HG03175 (cell line): ENCODE data around the gene ORAI2.

Experiments used
- ATAC-seq: cut with Tn5 transposase; IDR thresholded peaks from one replicate; pipeline ENCODE4 v1.9.1; 2021; ENCODE audit warnings: mild to moderate bottlenecking, moderate library complexity; ENCODE audit not compliant: unreplicated experiment

The ORAI2 gene

DNA sequence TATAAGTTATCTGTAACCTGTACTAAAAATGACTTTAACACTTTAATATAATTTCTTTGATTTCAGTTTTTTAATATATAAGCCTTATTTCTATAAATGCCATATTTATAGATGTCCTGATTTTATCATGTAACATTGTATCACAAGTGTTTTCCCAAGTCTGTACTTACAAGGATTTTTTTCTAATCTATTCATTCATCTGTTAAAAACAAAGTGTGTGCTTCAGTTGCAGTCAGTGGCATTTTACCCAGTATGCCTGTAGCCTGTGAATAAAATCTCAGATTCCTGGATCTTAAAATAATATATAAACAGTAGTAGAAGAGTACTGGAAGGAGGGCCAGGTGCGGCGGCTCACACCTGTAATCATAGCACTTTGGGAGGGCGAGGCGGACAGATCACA, 19.8 kb upstream of the ORAI2 start:
- no peak for ATAC-seq

DNA sequence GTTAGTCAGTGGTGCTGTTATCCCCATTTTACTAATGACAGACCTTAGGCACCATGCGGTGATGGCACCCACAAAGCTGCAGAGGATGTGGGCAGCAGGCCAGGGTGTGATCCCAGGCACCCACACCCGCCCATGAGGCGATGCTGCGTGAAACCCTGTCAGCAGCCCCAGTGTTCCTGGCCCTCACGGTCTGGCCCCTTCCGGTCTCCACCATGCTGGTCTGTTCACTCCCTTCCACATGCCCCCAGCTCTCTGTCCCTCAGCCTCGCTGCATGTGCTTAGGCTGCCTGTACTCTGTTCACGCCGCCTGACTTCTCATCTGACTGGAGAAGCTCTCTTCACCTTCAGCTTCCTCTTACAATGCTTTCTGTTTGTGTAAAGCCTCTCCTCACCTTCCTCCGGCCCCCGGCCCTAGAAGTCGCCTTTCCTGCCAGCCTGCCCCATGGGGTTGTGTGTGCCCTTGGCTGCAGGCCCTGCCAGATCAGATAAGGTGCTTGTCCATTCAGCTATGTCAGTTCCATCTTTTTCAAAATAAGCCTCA, 17.6 kb upstream of the ORAI2 start:
- peak; percentile 65 for ATAC-seq

DNA sequence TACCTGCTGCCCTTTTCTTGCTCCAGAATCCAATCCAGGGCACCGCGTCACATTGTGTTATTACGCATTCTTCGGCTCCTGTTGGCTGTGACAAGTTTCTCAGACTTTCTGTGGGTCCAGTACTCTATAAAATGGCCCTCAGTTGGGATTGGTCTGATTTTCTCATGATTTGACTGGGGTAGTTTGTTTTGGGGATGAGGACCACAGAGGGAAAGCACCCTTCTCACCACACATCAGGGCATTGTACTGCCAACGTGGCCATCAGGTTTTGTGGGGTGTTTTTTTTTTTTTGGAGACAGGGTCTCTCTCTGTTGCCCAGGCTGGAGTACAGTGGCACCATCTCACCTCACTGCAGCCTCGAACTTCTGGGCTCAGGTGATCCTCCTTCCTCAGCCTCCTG, 17.0 kb upstream of the ORAI2 start:
- no peak for ATAC-seq

DNA sequence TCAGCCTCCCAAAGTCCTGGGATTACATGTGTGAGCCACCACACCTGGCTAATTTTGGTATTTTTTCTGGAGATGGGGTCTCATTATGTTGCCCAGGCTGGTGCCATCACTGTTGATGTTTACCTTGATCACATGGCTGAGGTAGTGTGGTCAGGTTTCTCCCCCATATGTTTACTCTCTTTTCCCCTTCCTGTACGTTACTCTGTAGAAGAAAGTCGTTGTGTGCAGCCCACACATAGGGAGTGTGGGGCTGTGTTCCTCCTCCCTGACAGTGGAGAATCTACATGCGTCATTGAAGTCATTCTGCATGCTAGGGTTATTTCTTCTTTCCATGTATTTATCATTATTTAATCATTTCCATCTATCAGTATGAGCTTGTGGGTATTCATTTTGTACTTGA, 16.3 kb upstream of the ORAI2 start:
- no peak for ATAC-seq

DNA sequence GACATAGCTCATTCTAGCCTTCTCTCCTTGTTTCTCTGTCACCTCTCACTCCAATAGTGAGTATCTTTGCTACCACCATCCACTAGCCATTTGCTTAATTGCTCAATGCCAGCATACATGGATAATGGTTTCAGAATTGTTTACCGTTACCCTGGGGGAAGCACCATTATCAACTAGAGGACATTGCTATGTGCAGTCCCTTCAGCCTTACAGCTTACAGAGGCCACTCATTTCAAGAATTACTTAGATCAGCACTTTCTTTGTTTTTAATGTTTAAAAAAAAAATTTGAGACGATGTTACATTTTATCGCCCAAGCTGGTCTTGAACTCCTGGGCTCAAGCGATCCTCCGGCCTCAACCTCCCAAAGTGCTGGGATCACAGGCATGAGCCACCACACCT, 14.8 kb upstream of the ORAI2 start:
- no peak for ATAC-seq

DNA sequence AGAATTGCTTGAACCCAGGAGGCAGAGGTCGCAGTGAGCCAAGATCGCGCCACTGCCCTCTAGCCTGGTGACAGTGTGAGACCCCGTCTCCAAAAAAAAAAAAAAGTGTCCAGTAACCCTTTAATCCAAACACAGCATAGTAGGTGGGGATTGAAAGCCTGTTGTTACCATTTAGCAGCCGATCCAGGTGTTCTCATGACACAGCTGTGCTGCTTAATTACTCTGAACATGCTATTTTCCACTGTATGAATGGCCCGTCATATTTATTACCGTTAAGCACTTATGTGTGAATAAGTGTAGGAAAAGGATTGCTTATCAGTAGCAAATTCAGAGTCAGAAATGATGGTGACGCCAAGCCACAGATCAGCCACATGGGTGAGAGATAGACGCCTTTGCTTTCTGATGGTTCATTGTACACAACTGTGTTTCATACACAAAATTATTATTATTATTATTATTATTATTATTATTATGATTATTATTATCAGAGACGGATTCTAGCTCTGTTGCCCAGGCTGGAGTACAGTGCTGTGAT, 11.6 kb upstream of the ORAI2 start:
- ATAC-seq, result no peak

DNA sequence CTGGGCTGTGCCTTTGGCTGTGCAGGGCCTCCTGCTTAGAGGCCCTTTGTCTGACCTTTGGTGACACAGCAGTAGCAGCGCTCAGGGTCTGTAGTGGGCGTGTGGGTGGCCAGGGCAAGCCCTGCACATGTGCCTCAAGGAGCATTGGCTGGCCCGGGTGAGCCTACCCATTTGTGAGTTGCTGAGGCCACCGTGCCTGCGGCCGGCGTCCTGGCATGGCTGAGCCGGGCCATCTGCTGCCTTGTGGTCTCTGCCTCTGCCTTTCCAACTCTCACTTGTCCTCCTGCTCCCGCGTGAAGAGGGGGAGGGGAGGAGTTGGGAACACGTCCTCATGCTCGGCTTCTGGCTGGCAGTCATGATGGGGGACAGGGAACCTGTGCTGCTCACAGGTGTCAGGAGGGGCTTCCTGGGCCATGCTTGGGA, 9.2 kb upstream of the ORAI2 start:
- no peak for ATAC-seq

DNA sequence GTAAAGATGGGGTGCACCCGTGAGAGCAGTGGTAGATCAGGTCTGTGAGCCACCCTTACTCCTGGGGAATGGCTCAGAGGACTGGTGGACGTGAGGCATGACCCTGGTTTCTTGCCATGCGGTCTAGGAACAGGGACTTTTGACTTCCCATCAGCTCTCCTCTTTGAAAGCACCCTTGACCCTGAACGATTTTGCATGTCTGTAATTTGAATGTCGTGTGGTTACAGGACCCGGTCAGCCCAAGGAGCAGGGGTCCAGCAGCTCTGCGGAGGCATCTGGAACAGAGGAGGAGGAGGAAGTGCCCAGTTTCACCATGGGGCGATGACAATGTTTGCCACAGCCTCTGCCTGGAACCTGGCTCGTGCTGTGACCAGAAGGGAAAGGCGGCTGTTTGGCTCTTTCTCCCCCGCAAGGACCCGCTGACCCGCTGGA, 8.6 kb upstream of the ORAI2 start:
- no peak for ATAC-seq

DNA sequence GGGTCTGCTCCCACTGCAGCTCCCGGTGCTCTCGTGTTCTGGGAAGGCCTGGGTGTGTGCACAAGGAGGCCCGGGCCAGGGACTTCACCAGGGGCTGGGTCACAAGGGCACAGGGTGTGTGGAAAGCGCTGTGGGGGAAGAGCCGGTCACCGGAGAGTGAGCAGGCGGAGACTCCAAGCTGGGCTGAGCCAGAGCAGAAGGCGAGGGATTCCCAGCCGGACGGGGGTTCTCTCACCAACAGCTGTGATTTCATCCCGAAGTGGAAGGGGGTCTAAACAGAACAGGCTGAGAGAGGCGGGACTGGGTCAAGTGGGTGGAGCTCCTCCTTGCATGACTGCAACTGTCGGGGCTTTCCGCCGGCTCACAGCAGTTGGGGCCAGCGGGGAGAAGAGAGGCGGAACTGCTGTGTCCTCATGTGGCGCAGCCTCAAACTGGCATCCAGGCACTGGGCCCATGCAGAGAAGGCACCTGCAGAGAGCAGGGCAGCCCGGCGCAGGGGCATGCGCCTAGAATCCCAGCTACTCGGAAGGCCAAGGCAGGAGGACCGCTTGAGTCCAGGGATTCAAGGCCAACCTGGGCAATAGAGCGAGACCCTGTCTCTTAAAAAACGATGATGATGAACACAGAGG, 7.6 kb upstream of the ORAI2 start:
- peak; percentile 72 for ATAC-seq

DNA sequence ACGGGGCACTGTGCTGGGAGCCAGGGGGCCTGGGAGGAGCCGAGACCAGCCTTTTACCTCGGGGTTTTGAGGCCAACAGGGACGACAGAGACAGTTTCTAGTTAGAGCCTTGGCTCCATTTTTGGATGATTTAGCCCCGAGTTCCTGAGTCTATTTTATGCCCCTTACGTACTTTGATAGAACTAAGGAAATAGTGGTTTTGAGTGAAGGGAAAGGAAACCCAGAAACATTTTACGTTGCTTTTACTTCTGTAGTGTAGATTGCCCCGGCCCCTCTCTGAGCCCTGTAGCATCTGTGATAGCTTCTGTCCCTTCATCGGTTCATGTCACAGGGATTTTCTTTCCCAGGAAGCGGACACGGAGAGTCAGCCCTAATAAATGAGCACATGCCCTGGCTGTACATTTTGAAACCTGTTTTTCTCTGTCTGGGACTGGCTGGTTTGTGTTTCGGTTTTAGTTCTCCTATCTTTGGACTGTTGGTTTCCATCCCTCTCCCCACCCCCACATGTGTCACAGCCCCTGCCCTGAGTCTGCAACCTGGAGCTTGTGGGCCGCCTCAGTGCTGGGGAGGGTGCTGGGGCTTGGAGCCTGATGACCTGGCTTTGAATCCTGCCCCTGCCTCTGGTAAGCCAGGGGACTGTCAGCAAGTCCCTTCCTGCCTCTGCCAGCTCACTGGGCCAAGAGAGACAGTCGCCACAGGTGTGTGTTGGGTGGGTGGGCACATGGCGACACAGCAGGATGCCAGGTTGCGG, 6.9 kb upstream of the ORAI2 start:
- peak; percentile 50 for ATAC-seq

DNA sequence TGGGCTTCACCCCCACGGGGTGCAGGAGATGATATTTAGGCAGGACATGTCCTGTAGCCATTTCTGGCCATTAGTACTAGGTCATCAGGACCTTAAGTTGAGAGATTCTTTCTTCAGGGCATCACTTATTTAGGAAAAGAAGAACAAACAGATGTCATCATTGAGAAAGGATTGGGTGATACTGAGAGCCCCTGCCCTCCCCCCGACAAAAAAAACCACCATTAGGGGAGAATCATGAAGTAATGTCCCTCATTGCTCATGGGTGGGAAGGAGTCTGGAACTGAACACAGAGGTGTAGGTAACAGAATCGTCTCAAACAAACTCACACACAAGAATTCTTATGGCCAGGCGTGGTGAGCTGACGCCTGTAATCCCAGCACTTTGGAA, 6.4 kb upstream of the ORAI2 start:
- no peak for ATAC-seq

DNA sequence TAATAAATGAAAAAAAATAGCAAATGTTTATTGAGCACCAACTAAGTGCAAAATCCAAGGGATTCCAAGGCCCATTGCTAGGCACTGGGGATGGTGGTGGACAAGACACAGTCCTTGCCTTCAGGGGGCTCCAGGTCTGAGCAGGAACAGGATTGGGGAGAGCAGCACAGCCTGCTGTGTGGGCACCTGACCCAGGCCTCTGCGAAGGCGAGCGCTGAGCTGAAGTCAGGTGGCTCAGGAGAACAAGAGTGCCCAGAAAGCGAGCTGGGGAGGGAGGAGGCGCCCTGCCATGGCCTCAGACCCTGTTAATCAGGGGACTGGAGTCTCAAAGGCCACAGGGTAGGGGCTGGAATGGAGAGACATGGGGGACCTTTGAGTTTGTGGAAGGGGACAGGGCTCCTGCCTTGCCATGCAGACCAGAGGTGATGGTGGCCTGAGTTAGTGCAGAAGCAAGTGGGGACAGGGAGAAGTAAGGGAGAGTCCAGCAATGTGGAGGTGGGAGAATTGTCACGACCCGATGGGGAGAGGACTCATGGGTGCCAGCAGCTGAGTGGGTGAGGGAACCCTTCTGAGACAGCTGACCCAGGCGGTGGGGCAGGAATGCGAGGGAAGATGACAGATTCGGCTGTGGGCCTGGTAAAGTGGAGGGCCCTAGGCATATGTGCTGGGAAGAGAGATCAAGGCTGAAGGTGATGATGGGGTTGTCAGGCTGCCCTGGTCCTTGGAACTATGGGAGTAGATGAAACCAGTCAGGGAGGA, 4.1 kb upstream of the ORAI2 start:
- no peak for ATAC-seq

DNA sequence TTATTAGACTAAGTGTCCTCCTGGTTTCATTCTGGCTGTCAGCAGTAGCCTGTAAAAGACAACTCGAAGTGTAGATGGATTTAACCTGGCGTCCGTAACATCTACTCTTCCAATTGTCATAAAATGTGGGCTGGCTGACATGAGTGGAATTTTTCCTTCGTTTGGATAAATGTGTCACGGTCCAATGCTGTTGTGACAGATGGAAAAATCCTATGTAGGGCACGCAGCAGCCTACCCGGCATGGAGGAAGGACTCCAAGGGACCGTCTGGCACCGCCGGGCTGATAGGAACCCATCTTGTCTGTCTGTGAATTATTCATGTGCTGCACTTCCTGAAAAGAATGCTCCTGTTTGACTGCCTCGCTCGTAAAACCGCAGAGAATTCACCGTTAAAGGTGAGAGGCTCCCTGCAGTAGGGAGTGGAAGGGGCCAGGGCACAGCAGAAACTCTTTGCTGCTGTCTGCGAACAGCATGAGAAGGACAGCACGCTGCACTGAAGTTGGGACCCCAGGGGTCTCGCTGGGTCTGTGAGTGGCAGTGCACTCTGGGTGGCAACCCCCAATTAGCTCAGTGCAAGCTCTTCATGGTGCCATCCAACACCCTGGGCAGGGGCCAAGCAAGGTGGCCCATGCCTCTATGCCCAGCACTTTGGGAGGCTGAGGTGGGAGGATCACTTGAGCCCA, 1.6 kb upstream of the ORAI2 start:
- no peak for ATAC-seq

DNA sequence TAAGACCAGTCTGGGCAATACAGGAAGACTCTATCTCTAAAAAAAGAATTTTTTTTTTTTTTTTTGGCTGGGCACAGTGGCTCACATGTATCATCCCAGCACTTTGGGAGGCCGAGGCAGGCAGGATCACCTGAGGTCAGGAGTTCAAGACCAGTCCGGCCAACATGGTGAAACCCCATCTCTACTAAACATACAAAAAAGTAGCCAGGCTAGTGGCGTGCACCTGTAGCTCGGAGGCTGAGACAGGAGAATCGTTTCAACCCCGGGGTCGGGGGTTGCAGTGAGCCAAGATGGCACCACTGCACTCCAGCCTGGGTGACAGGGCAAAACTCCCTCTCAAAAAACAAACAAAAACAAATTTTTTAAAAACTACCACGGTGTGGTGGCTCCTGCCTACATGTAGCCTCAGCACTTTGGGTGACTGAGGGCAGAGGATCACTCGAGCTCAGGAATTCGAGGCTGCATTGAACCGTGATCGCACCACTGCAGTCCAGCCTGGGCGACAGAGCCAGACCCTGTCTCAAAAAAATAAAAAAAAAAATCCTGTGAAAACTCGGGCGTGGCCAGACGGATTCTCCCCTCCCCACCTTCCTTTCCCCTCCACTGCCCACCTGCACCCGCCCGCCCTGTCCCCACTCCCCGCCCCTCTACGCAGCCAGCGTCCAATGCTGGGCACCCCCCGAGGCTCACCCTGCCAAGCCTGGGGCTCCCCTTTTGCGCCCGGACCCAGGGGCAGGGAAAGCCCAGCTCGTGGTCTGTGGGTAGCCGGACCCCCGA, 745 bp upstream of the ORAI2 start:
- peak; percentile 26 for ATAC-seq

DNA sequence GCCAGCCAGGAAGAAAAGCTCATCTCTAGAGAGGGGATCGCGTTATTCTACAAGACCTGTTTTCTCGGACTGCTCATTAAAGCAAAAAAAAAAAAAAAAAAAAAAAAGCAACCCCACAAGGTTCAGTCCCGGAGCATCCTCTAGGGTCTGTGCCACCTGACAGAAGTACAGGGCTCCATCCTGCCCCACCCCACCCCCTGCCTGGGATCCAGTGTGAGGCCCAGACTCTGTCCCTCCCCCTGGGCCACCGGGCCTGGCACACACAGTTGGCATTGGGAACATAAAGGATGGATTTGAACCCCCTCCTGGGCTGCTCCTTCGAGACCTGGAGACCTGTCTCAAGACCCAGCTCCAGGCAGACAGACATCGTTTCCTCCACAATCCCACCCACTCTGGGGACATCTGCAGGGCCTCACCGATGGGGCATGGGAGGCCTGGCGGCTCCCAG, 688 bp downstream of the ORAI2 start:
- peak; percentile 10 for ATAC-seq

DNA sequence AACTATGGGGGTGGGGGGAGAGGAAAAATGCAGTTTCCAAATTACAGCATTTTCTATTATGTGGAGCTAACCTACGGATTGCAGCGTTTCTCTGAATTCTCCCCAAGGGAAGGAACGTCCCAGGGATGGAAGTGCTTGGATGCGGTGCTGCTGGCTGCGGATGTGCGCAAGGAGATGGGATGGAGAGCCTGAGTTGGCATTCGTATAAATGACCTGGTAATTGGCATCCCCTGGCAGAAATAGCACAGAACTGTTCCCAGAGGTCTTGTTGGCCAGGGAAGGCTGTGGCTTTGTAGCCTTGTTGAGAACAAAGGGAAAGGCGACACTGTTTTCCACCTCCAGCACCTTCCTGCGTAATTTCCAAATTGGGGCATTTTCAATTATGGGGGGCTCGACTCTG, 2.7 kb downstream of the ORAI2 start:
- ATAC-seq, result no peak

DNA sequence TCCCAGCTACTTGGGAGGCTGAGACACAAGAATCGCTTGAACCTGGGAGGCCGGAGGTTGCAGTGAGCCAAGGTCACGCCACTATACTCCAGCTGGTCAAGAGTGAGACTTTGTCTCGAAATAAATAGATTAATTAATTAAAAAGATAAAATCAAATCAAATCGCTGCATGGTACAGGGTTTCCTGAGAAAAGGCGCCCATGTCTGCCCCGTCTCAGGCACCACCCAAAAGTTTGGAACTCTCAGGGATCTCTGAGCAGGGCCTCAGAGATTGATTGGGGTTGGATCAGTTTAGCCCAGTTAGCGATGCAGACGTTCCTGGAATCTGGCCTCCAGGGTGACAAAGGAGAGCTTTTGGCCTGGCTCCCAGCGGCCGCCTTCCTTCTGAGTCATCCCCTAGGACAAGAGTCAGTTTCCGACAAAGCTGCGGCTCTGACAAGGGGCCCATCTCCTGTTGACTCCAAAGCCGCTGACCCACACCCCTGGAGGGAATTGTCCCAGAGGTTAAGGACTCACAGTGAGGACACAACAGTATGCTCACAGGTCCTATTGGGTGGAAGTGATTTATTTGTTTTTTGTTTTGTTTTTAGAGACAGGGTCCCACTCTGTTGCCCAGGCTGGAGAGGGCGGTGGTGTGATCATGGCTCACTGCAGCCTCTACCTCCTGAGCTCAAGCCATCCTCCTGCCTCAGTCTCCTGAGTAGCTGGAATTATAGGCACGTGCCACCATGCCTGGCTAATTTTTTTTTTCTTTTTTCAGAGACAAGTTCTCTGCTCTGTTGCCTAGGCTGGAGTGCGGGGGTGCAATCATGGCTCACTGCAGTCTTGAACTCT, 6.8 kb downstream of the ORAI2 start:
- ATAC-seq, result no peak

DNA sequence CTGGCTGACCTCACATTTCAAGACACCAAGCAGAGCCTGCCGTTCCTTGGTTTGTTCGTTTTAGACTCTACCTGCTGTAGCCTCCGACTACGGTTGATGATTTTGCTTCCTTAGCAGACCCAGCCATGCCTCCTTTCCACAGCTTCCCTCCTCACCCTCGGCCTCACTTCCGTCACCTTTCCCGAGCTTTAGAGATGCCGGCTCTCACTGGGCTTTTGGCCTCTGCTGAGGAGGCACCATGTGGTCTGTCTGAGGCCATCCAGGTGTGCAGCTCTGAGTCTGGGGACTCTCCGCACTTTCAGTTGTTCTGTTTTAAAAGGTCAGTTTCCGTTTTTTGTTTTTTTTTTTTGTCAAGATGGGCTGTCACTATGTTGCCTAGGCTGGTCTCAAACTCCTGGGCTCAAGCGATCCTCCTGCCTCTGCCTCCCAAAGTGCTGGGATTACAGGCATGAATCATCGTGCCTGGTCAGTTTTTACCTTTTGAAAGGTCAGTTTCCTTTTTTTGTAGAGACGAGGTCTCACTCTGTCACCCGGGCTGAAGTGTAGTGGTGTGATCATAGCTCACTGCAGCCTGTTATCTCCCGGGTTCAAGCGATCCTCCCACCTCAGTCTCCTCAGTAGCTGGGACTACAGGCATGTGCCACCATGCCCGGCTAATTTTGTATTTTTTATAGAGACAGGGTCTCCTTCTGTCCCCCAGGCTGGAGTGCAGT, 11.7 kb downstream of the ORAI2 start:
- peak; percentile 49 for ATAC-seq

DNA sequence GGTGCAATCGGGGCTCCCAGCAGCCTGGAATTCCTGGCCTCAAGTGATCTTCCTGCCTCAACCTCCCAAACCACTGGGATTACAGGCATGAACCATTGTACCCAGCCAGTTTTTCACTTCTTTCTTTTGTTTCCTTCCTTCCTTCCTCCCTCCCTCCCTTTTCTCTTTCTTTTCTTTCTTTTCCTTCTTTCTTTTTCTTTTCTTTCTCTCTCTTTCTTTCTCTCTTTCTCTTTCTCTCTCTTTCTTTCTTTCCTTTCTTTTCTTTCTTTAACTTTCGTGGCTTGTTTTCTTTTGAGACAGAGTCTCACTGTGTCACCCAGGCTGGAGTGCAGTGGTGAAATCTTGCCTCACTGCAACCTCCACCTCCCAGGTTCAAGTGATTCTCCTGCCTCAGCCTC, 12.3 kb downstream of the ORAI2 start:
- ATAC-seq, result no peak
